ENCODE data around the gene ATXN10. TPM values are rescaled to one million over a fixed set of nuclear protein-coding genes. Genes with fewer than 3 reads are reported as not detected.

The ATXN10 gene
- total RNA-seq, 3 donors from 2014 or later, result 59.9 to 136 (median 66.8) TPM

GRCh38 chr22:45814198-45814597, 142.6 kb downstream of the ATXN10 start:
- no peaks in the 10 kb centered on the region for H3K4me1 ChIP-seq (ENCODE audit: low read depth)
- no peak overlapping the region for H3K4me3 ChIP-seq
- intact Hi-C loops (cut with DNase I, micrococcal nuclease), result no loop called here
- ATAC-seq (no peak), DNase-seq (no peak)
- TF ChIP-seq CTCF (IDR thresholded peaks at IDR 0.05), result no peak
- H3K36me3 ChIP-seq (ENCODE audit: low read depth), result no peaks in the 10 kb centered on the region
- H3K9me3 ChIP-seq, result no peaks in the 10 kb centered on the region

- DNase-seq (no peak), ATAC-seq (no peak)
- TF ChIP-seq CTCF (IDR thresholded peaks at IDR 0.05), result no peak
- Histone ChIP-seq H3K36me3 (ENCODE audit: low read depth) (no peaks in the 10 kb centered on the region), H3K9me3 (no peaks in the 10 kb centered on the region), H3K4me3 (no peak overlapping the region), H3K4me1 (ENCODE audit: low read depth) (no peaks in the 10 kb centered on the region)
- intact Hi-C loops (cut with DNase I, micrococcal nuclease), result no loop called here
Observed at GRCh38 chr22:45816776-45817175, 145.1 kb downstream of the ATXN10 start.

GRCh38 chr22:45817745-45818423, 146.2 kb downstream of the ATXN10 start:
- H3K36me3 ChIP-seq (ENCODE audit: low read depth), result no peaks in the 10 kb centered on the region
- H3K4me3 ChIP-seq, result no peak overlapping the region
- DNase-seq (no peak), ATAC-seq (no peak)
- no peaks in the 10 kb centered on the region for H3K4me1 ChIP-seq (ENCODE audit: low read depth)
- intact Hi-C loops (cut with DNase I, micrococcal nuclease), result no loop called here
- TF ChIP-seq CTCF (IDR thresholded peaks at IDR 0.05), result no peak
- no peaks in the 10 kb centered on the region for H3K9me3 ChIP-seq

GRCh38 chr22:45818424-45819085, 146.9 kb downstream of the ATXN10 start:
- no peaks in the 10 kb centered on the region for H3K9me3 ChIP-seq
- no peak for TF ChIP-seq CTCF (IDR thresholded peaks at IDR 0.05)
- no peak for ATAC-seq
- H3K36me3 ChIP-seq (ENCODE audit: low read depth), result no peaks in the 10 kb centered on the region
- H3K4me3 ChIP-seq, result no peak overlapping the region
- H3K4me1 ChIP-seq (ENCODE audit: low read depth), result no peaks in the 10 kb centered on the region
- intact Hi-C loops (cut with DNase I, micrococcal nuclease), result no loop called here
- DNase-seq, result no peak

GRCh38 chr22:45819305-45819704, 147.7 kb downstream of the ATXN10 start:
- no peaks in the 10 kb centered on the region for H3K9me3 ChIP-seq

More at GRCh38 chr22:45819305-45819704, 147.7 kb downstream of the ATXN10 start:
- no peak for DNase-seq
- Histone ChIP-seq H3K36me3 (ENCODE audit: low read depth) (no peaks in the 10 kb centered on the region), H3K4me1 (ENCODE audit: low read depth) (no peaks in the 10 kb centered on the region), H3K4me3 (no peak overlapping the region)
- intact Hi-C loops (cut with DNase I, micrococcal nuclease), result no loop called here
- TF ChIP-seq CTCF (IDR thresholded peaks at IDR 0.05), result no peak
- ATAC-seq, result no peak
